Activated naive CD4-positive, alpha-beta T cell treated with Interleukin-2 at 50 U/mL for 16 hours (primary cell): Measurements from ENCODE around the gene MCL1.

Experiments
- DNase-seq: peaks from one replicate; pipeline ENCODE4 v3.0.0-alpha.2; 2020

MCL1 gene

GRCh38 chr1:150536836-150537731 is 42.3 kb downstream of the MCL1 start:
- no peak for DNase-seq

DNA sequence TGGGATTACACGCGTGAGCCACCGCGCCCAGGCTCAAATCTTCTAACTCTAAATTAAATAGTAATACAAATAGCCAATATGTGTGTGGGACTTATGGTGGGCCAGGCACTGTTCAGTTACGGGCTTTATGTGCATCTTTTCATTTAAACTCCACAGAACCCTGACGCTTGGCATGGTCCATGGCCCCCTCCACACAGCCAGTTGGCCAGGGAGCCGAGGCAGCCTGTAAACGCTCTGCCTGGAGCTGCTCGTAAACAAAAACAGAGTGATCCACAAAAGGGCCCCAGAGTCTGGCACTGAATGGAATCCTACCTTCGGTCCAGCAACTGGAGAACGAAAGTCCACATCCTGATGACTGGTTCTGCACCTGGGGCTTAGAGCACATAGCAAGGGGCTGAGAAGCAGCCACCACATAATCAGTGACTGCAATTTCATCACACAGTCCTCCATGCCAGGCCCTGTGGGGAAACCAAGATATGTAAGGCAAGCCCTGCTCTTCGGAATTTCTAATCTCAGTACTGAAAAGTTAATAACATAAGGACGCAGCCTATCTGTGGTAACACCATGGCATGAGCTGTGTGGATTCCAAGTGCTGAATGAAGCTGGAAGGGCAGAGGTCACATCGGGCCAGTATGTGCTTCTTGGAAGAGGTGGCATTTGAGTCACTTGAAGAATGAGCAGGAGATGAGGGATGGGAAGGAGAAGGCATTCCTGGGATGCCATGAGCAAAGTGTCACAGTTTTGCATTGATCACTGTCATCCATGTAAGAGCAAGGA is 43.7 kb downstream of the MCL1 start:
- DNase-seq, result no peak

- DNase-seq, result no peak
Measured at GRCh38 chr1:150534002-150534401, 45.4 kb downstream of the MCL1 start.

- DNase-seq, result no peak
Measured at GRCh38 chr1:150532860-150533259, 46.5 kb downstream of the MCL1 start.

DNA sequence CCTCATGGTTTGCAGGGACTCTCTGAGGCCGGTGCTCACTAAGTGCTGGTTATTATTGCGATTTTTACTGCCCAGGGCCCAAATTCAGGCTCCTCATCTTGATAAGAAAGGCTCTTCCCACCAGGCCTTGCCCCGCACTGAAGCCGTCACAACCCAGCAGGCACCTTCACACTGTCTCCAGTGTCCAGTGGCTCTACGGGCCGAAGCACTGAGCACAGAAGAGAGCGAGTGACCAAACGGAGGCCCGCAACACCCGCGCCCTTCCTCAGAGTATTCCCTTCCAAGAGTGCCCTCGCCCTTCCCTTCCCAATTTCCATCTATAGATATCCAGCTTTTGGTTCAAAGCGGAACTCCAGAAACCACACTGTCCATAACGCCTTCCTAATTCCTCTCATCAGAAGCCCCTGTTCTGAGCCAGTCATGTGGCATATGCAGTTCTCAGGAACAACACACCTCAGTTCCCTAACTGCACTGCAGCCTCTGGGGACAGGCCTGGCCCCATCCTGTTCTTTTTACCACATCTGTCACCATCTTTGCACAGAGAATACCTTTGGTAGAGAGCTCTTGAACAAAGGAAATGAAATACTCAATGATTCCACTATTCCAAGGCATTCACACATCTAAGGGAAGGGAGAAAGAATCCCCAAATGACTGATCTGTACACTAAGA is 48.8 kb downstream of the MCL1 start:
- DNase-seq, result no peak

DNA sequence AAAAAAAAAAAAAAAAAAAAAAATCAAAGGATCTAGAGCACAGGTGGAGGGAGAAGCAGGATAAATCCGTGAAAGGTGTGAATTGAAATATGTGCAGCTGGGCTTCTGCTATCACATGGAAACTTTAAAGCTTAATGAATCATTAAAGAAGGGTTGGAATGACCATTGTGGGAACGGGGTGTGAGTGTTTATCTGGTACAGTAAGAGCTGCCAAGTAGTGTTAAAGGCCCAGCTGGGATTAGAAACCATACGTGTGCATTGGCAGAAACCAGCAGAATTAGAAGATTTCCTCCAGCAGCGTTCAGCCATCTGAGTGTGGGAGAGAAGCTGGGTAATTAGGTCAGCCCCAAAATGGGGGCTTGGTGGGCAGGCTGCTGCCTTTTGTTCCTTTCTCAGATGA is 50.4 kb downstream of the MCL1 start:
- DNase-seq, result no peak

GRCh38 chr1:150528196-150528595 is 51.2 kb downstream of the MCL1 start:
- no peak for DNase-seq

DNA sequence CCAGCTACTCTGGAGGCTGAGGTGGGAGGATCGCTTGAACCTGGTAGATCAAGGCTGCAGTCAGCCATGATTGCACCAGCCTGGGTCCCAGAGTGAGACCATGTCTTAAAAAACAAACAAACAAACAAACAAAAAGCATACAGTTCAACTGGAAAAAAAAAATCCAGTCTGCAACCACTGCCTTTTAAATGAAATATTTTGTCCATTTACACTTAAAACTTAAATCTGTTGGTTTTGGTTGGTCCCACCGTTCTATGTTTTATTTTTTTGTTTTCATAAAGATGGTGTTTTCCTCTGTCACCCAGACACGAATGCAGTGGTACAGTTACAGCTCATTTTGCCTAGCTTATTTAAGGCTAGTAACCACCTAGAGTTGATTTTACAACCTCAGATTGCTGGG is 54.1 kb downstream of the MCL1 start:
- no peak for DNase-seq
